Measurements from ENCODE around the gene STXBP6.
"Not testable (repeated sequence)": the region's sequence is repeated elsewhere in the genome, so short reads cannot be mapped to it uniquely, and the experiment has no call there.

Gene STXBP6

GRCh38 chr14:24837280-24838046 lies 212.5 kb downstream of the STXBP6 start:
- Histone ChIP-seq H3K9me3 (no peaks in the 10 kb centered on the region), H3K27me3 (no peaks in the 10 kb centered on the region), H3K4me1 (no peaks in the 10 kb centered on the region), H3K36me3 (no peaks in the 10 kb centered on the region), H3K4me3 (ENCODE audit: low read depth, low read length) (no peak overlapping the region)
- no peak for DNase-seq
- TF ChIP-seq, protein P1, sequence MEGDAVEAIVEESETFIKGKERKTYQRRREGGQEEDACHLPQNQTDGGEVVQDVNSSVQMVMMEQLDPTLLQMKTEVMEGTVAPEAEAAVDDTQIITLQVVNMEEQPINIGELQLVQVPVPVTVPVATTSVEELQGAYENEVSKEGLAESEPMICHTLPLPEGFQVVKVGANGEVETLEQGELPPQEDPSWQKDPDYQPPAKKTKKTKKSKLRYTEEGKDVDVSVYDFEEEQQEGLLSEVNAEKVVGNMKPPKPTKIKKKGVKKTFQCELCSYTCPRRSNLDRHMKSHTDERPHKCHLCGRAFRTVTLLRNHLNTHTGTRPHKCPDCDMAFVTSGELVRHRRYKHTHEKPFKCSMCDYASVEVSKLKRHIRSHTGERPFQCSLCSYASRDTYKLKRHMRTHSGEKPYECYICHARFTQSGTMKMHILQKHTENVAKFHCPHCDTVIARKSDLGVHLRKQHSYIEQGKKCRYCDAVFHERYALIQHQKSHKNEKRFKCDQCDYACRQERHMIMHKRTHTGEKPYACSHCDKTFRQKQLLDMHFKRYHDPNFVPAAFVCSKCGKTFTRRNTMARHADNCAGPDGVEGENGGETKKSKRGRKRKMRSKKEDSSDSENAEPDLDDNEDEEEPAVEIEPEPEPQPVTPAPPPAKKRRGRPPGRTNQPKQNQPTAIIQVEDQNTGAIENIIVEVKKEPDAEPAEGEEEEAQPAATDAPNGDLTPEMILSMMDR (IDR thresholded peaks at IDR 0.05; ENCODE audit: low read depth, low read length) = no peak

DNA sequence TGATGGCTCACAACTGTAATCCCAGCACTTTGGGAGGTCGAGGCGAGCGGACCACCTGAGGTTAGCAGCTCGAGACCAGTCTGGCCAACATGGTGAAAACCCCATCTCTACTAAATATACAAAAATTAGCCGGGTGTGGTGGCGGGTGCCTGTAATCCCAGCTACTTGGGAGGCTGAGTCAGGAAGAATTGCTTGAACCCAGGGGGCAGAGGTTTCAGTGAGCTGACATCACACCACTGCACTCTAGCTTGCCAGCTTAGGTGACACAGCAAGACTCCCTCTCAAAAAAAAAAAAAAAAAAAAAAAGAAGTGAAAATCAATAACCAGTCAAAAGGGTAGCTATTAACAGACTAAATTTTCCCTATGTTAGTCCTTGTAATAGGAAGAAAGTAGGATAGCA lies 213.6 kb downstream of the STXBP6 start:
- H3K27me3 ChIP-seq; DNase-seq; H3K4me3 ChIP-seq (ENCODE audit: low read depth, low read length); H3K9me3 ChIP-seq; H3K4me1 ChIP-seq; H3K36me3 ChIP-seq: not testable (repeated sequence)

DNA sequence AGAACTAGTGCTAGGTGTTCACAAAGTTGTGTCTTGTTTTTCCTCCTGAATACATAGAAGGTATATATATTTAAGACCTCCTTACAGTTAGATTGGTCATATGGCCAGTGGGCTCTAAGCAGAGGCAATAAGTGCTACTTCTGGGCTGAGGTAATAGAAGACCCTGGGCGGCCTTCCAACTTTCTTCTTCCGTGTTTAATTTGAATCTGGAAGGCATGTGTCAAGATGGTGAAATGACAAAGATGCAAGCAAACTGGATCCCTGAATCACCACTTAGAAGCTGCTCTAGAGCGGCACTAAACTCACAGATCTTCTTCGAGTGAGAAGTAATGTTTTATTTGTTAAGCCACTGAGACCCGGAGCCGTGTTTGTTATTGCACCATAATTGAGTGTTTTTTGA lies 215.0 kb downstream of the STXBP6 start:
- H3K27me3 ChIP-seq = no peaks in the 10 kb centered on the region
- DNase-seq = no peak
- H3K4me3 ChIP-seq (ENCODE audit: low read depth, low read length) = no peak overlapping the region
- no peaks in the 10 kb centered on the region for H3K36me3 ChIP-seq
- no peaks in the 10 kb centered on the region for H3K4me1 ChIP-seq
- H3K9me3 ChIP-seq = no peaks in the 10 kb centered on the region
- TF ChIP-seq, protein P1 (IDR thresholded peaks at IDR 0.05; ENCODE audit: low read depth, low read length) = no peak

GRCh38 chr14:24833385-24833784 lies 216.6 kb downstream of the STXBP6 start:
- TF ChIP-seq, protein P1 (IDR thresholded peaks at IDR 0.05; ENCODE audit: low read depth, low read length) = no peak

GRCh38 chr14:24831677-24832076 lies 218.3 kb downstream of the STXBP6 start:
- Histone ChIP-seq H3K9me3 (no peaks in the 10 kb centered on the region), H3K4me1 (no peaks in the 10 kb centered on the region), H3K4me3 (ENCODE audit: low read depth, low read length) (no peak overlapping the region), H3K36me3 (no peaks in the 10 kb centered on the region), H3K27me3 (no peaks in the 10 kb centered on the region)
- TF ChIP-seq, protein P1 (IDR thresholded peaks at IDR 0.05; ENCODE audit: low read depth, low read length) = no peak
- DNase-seq = no peak

More at GRCh38 chr14:24833385-24833784, 216.6 kb downstream of the STXBP6 start:
- H3K9me3 ChIP-seq = no peaks in the 10 kb centered on the region
- no peaks in the 10 kb centered on the region for H3K36me3 ChIP-seq
- H3K27me3 ChIP-seq = no peaks in the 10 kb centered on the region
- DNase-seq = no peak
- H3K4me1 ChIP-seq = no peaks in the 10 kb centered on the region
- H3K4me3 ChIP-seq (ENCODE audit: low read depth, low read length) = no peak overlapping the region

- TF ChIP-seq, protein P1 (IDR thresholded peaks at IDR 0.05; ENCODE audit: low read depth, low read length) = no peak
- no peaks in the 10 kb centered on the region for H3K36me3 ChIP-seq
- DNase-seq = no peak
- no peak overlapping the region for H3K4me3 ChIP-seq (ENCODE audit: low read depth, low read length)
- no peaks in the 10 kb centered on the region for H3K9me3 ChIP-seq
- H3K4me1 ChIP-seq = no peaks in the 10 kb centered on the region
- H3K27me3 ChIP-seq = no peaks in the 10 kb centered on the region
Measured at GRCh38 chr14:24829862-24830261, 220.1 kb downstream of the STXBP6 start.

All from BE2C (cell line).